Measurements from ENCODE around the gene DSCAML1.

- TF ChIP-seq CTCF (IDR thresholded peaks at IDR 0.05; ENCODE audit: low read length) (no peak), EZH2 (IDR thresholded peaks at IDR 0.05; ENCODE audit: borderline replicate concordance, low read length) (no peak)
These were observed 153.3 kb downstream of the DSCAML1 start for GRCh38 chr11:117643606-117644300.

Measured in OCI-LY1 (cell line).